Mesenchymal stem cell (in vitro differentiated cells and primary cell): ENCODE results near the gene SNUPN.

ENCODE experiments used
- DNase-seq: peaks from one replicate; pipeline ENCODE4 v3.0.0-alpha.2; 2013
- H2AFZ ChIP-seq: one replicate; pipeline ENCODE4 v1.6.1; 2013; ENCODE audit warnings: low read depth, mild to moderate bottlenecking, control low read depth, inconsistent platforms, low read length, moderate library complexity
- H2AK5ac ChIP-seq: 2 replicates; pipeline ENCODE4 v1.6.1; 2013; ENCODE audit warnings: low read length, moderate library complexity, mild to moderate bottlenecking, inconsistent platforms; ENCODE audit not compliant: severe bottlenecking
- H2BK120ac ChIP-seq: one replicate; pipeline ENCODE4 v1.6.1; 2013; ENCODE audit warnings: low read depth, mild to moderate bottlenecking, inconsistent platforms, low read length, moderate library complexity
- H2BK12ac ChIP-seq, 2 experiments: one replicate each; pipeline ENCODE4 v1.6.1; 2013; ENCODE audit warnings: inconsistent platforms in 2 of 2, low read length in 2 of 2, mild to moderate bottlenecking in 2 of 2, moderate library complexity in 2 of 2, control low read depth in 1 of 2
- H2BK15ac ChIP-seq: one replicate; pipeline ENCODE4 v1.6.1; 2013; ENCODE audit warnings: mild to moderate bottlenecking, low read depth, inconsistent platforms; ENCODE audit not compliant: poor library complexity, severe bottlenecking
- H2BK5ac ChIP-seq: 2 replicates; pipeline ENCODE4 v1.6.1; 2013; ENCODE audit warnings: low read depth, mild to moderate bottlenecking, low read length, control low read depth, inconsistent platforms; ENCODE audit not compliant: poor library complexity, severe bottlenecking
- H3K14ac ChIP-seq, 2 experiments: one replicate each; pipeline ENCODE4 v1.6.1; 2013; ENCODE audit warnings: inconsistent platforms in 2 of 2, low read length in 2 of 2, control low read depth in 1 of 2, mild to moderate bottlenecking in 1 of 2, moderate library complexity in 1 of 2
- H3K18ac ChIP-seq, 2 experiments: one replicate each; pipeline ENCODE4 v1.6.1; 2013; ENCODE audit warnings: inconsistent platforms in 2 of 2, low read length in 2 of 2, control low read depth in 1 of 2, low read depth in 1 of 2, mild to moderate bottlenecking in 1 of 2
- H3K23ac ChIP-seq, 2 experiments: one replicate each; pipeline ENCODE4 v1.6.1; 2013; ENCODE audit warnings: inconsistent platforms in 2 of 2, low read length in 2 of 2, mild to moderate bottlenecking in 2 of 2, moderate library complexity in 2 of 2, control low read depth in 1 of 2
- H3K27ac ChIP-seq: 2 replicates; pipeline ENCODE4 v1.5.1; 2013; ENCODE audit warnings: mild to moderate bottlenecking, moderate library complexity, low read length, control low read depth, inconsistent platforms; ENCODE audit not compliant: poor library complexity, severe bottlenecking
- H3K27me3 ChIP-seq, 2 experiments: 2 replicates each; pipeline versions ENCODE4 v1.6.1 to v1.7.0; 2013; ENCODE audit warnings: low read length in 2 of 2, mild to moderate bottlenecking in 2 of 2, moderate library complexity in 2 of 2, control low read depth in 1 of 2, inconsistent platforms in 1 of 2; ENCODE audit not compliant: control insufficient read depth in 1 of 2, insufficient read depth in 1 of 2
- H3K36me3 ChIP-seq, 2 experiments: 2 replicates each; pipeline versions ENCODE4 v1.6.1 to v1.7.0; 2013; ENCODE audit warnings: low read length in 2 of 2, control low read depth in 1 of 2, inconsistent platforms in 1 of 2, low read depth in 1 of 2, mild to moderate bottlenecking in 1 of 2; ENCODE audit not compliant: insufficient read depth in 2 of 2, control insufficient read depth in 1 of 2
- H3K4ac ChIP-seq, 2 experiments: one replicate each; pipeline ENCODE4 v1.6.1; 2013; ENCODE audit warnings: inconsistent platforms in 2 of 2, low read length in 2 of 2, mild to moderate bottlenecking in 2 of 2, moderate library complexity in 2 of 2, control low read depth in 1 of 2, low read depth in 1 of 2
- H3K4me1 ChIP-seq: 2 replicates; pipeline ENCODE4 v1.6.1; 2013; ENCODE audit warnings: low read depth, low read length, control low read depth; ENCODE audit not compliant: control insufficient read depth, insufficient read depth
- H3K4me2 ChIP-seq: 2 replicates; pipeline ENCODE4 v1.6.1; 2013; ENCODE audit warnings: low read length, mild to moderate bottlenecking, inconsistent platforms; ENCODE audit not compliant: poor library complexity, severe bottlenecking
- H3K4me3 ChIP-seq, 2 experiments: 2 replicates each; pipeline versions ENCODE4 v1.5.1 to v1.7.0; 2013; ENCODE audit warnings: low read length in 2 of 2, mild to moderate bottlenecking in 2 of 2, control low read depth in 1 of 2, low read depth in 1 of 2; ENCODE audit not compliant: insufficient read depth in 1 of 2
- H3K79me1 ChIP-seq: replicated peaks from 2 replicates; pipeline ENCODE4 v1.6.1; 2013; ENCODE audit warnings: mild to moderate bottlenecking, control low read depth, low read length, inconsistent platforms; ENCODE audit not compliant: poor library complexity, severe bottlenecking
- H3K9ac ChIP-seq: 2 replicates; pipeline ENCODE4 v1.7.0; 2013; ENCODE audit warnings: mild to moderate bottlenecking, low read length, moderate library complexity
- H3K9me3 ChIP-seq: 2 replicates; pipeline ENCODE4 v1.7.0; 2013; ENCODE audit warnings: mild to moderate bottlenecking, low read length; ENCODE audit not compliant: control insufficient read depth
- H4K8ac ChIP-seq: one replicate; pipeline ENCODE4 v1.6.1; 2013; ENCODE audit warnings: inconsistent platforms, mild to moderate bottlenecking, low read length, moderate library complexity
- H4K91ac ChIP-seq: one replicate; pipeline ENCODE4 v1.6.1; 2013; ENCODE audit warnings: mild to moderate bottlenecking, low read length, inconsistent platforms
- WGBS: methylation state at CpG from one replicate; pipeline ENCODE4 v1.1.7; 2013; ENCODE audit warnings: mixed read lengths; 5-methylcytosine and 5-hydroxymethylcytosine counted together

The SNUPN gene

GRCh38 chr15:75659928-75660645 lies 34.6 kb upstream of the SNUPN start:
- WGBS, result 91% methylated on average over 17 of the region's 17 CpGs
- Histone ChIP-seq H4K8ac (peak overlapping the region; percentile 59), H3K36me3 (peaks cover 65 to 68% of the 10 kb centered on the region in 2 experiments), H2AFZ (no peak overlapping the region), H2BK120ac (no peak overlapping the region), H3K4ac (peak overlapping the region; percentile 87 to 92), H3K4me1 (peaks cover 40% of the 10 kb centered on the region), H3K14ac (peak overlapping the region in 1 of 2 experiments; percentile 80), H3K4me2 (no peak overlapping the region), H2BK5ac (no peak overlapping the region), H3K79me1 (peaks cover 44% of the 10 kb centered on the region), H3K23ac (no peak overlapping the region), H2AK5ac (peak overlapping the region; percentile 49), H4K91ac (peak overlapping the region; percentile 55), H2BK15ac (no peak overlapping the region), H3K9me3 (no peaks in the 10 kb centered on the region), H2BK12ac (peak overlapping the region; percentile 73 to 93), H3K18ac (peak overlapping the region; percentile 81 to 93), H3K27me3 (no peaks in the 10 kb centered on the region), H3K27ac (peak overlapping the region; percentile 91), H3K4me3 (peak overlapping the region in 1 of 2 experiments; percentile 16), H3K9ac (peak overlapping the region; percentile 91)
- no peak for DNase-seq

GRCh38 chr15:75659141-75659771 lies 33.7 kb upstream of the SNUPN start:
- Histone ChIP-seq H3K9me3 (no peaks in the 10 kb centered on the region), H2AK5ac (no peak overlapping the region), H3K18ac (no peak overlapping the region), H3K4me3 (no peak overlapping the region), H2BK5ac (no peak overlapping the region), H3K4me2 (no peak overlapping the region), H3K23ac (no peak overlapping the region), H2BK120ac (no peak overlapping the region), H3K27ac (no peak overlapping the region), H2BK15ac (peak overlapping the region; percentile 71), H3K27me3 (no peaks in the 10 kb centered on the region), H4K8ac (no peak overlapping the region), H3K36me3 (peaks cover 71 to 76% of the 10 kb centered on the region in 2 experiments), H2BK12ac (no peak overlapping the region), H3K9ac (peak overlapping the region; percentile 91), H3K4me1 (peaks cover 40% of the 10 kb centered on the region), H3K4ac (peak overlapping the region in 1 of 2 experiments; percentile 26), H4K91ac (no peak overlapping the region), H2AFZ (no peak overlapping the region), H3K79me1 (peaks cover 42% of the 10 kb centered on the region), H3K14ac (no peak overlapping the region)
- DNase-seq, result no peak
- 91% methylated on average over 9 of the region's 9 CpGs for WGBS

- H2BK12ac ChIP-seq, result no peak overlapping the region
- H2AK5ac ChIP-seq, result no peak overlapping the region
- H3K79me1 ChIP-seq, result peaks cover 26% of the 10 kb centered on the region
- H3K4ac ChIP-seq, result no peak overlapping the region
- H3K23ac ChIP-seq, result no peak overlapping the region
- no peak for DNase-seq
- no peak overlapping the region for H3K4me3 ChIP-seq
- WGBS, result 98% methylated on average over 21 of the region's 22 CpGs
- H2BK5ac ChIP-seq, result no peak overlapping the region
- no peaks in the 10 kb centered on the region for H3K9me3 ChIP-seq
- H4K91ac ChIP-seq, result no peak overlapping the region
- H4K8ac ChIP-seq, result no peak overlapping the region
- no peak overlapping the region for H3K18ac ChIP-seq
- H2AFZ ChIP-seq, result no peak overlapping the region
- no peak overlapping the region for H2BK15ac ChIP-seq
- H3K4me1 ChIP-seq, result peaks cover 47% of the 10 kb centered on the region
- H3K9ac ChIP-seq, result no peak overlapping the region
- no peak overlapping the region for H2BK120ac ChIP-seq
- H3K36me3 ChIP-seq, result peaks cover 76% of the 10 kb centered on the region in 2 experiments
- no peak overlapping the region for H3K4me2 ChIP-seq
- no peak overlapping the region for H3K14ac ChIP-seq
- H3K27ac ChIP-seq, result no peak overlapping the region
- H3K27me3 ChIP-seq, result no peaks in the 10 kb centered on the region
Measured at GRCh38 chr15:75656813-75657212, 31.3 kb upstream of the SNUPN start.

- Histone ChIP-seq H3K4ac (no peak overlapping the region), H3K27ac (no peak overlapping the region), H3K4me1 (peaks cover 47% of the 10 kb centered on the region), H2BK15ac (no peak overlapping the region), H4K8ac (no peak overlapping the region), H3K9me3 (no peaks in the 10 kb centered on the region), H2BK5ac (no peak overlapping the region), H3K36me3 (peaks cover 80 to 81% of the 10 kb centered on the region in 2 experiments), H2AK5ac (no peak overlapping the region), H2BK120ac (no peak overlapping the region), H3K18ac (no peak overlapping the region), H3K23ac (no peak overlapping the region), H3K9ac (no peak overlapping the region), H3K4me3 (no peak overlapping the region), H3K27me3 (no peaks in the 10 kb centered on the region), H2BK12ac (peak overlapping the region in 1 of 2 experiments; percentile 12), H3K4me2 (no peak overlapping the region), H4K91ac (no peak overlapping the region), H2AFZ (no peak overlapping the region), H3K79me1 (peaks cover 26% of the 10 kb centered on the region), H3K14ac (no peak overlapping the region)
- 99% methylated on average over 5 of the region's 5 CpGs for WGBS
- DNase-seq, result no peak
Measured at GRCh38 chr15:75656331-75656730, 30.8 kb upstream of the SNUPN start.
